BE2C (cell line): ENCODE data around the gene TFAM.
A peak's percentile ranks its signal among the peaks of the same experiment; 100 is the strongest.

Source experiments
- DNase-seq: peaks from one replicate; pipeline ENCODE4 v3.0.0-alpha.2; 2020
- H3K27me3 ChIP-seq: fragments of 250-450 bp; sonication (Bioruptor Pico); 2 replicates; pipeline ENCODE4 v1.5.1; 2020; ENCODE audit warnings: mild to moderate bottlenecking
- H3K36me3 ChIP-seq: fragments of 250-450 bp; sonication (Bioruptor Pico); 2 replicates; pipeline ENCODE4 v1.5.1; 2020; ENCODE audit warnings: mild to moderate bottlenecking
- H3K4me1 ChIP-seq: fragments of 250-450 bp; sonication (Bioruptor Pico); 2 replicates; pipeline ENCODE4 v1.5.1; 2020
- H3K4me3 ChIP-seq: 2 replicates; pipeline ENCODE4 v1.5.1; 2011; ENCODE audit warnings: low read depth, low read length
- H3K9me3 ChIP-seq: fragments of 250-450 bp; sonication (Bioruptor Pico); 2 replicates; pipeline ENCODE4 v1.5.1; 2020
- CTCF ChIP-seq: IDR thresholded peaks from 2 replicates; pipeline ENCODE4 v1.5.1; 2012; ENCODE audit warnings: mild to moderate bottlenecking, low read depth, low read length

TFAM gene

GRCh38 chr10:58382489-58382995 lies 2.7 kb upstream of the TFAM start:
- Histone ChIP-seq H3K36me3 (peaks cover 8% of the 10 kb centered on the region), H3K27me3 (no peaks in the 10 kb centered on the region), H3K4me3 (no peak overlapping the region)

GRCh38 chr10:58384095-58384494 lies 1.1 kb upstream of the TFAM start:
- no peak for DNase-seq

More at GRCh38 chr10:58382489-58382995, 2.7 kb upstream of the TFAM start:
- TF ChIP-seq CTCF, result no peak
- H3K9me3 ChIP-seq, result no peaks in the 10 kb centered on the region
- DNase-seq, result no peak
- no peaks in the 10 kb centered on the region for H3K4me1 ChIP-seq

GRCh38 chr10:58384544-58384998 lies 639 bp upstream of the TFAM start:
- Histone ChIP-seq H3K36me3 (peaks cover 25% of the 10 kb centered on the region), H3K9me3 (no peaks in the 10 kb centered on the region), H3K27me3 (no peaks in the 10 kb centered on the region), H3K4me1 (no peaks in the 10 kb centered on the region), H3K4me3 (peak overlapping the region; percentile 95)
- DNase-seq, result no peak
- TF ChIP-seq CTCF, result no peak

More at GRCh38 chr10:58384095-58384494, 1.1 kb upstream of the TFAM start:
- Histone ChIP-seq H3K27me3 (no peaks in the 10 kb centered on the region), H3K36me3 (peaks cover 21% of the 10 kb centered on the region), H3K4me1 (no peaks in the 10 kb centered on the region), H3K9me3 (no peaks in the 10 kb centered on the region), H3K4me3 (peak overlapping the region; percentile 95)
- no peak for TF ChIP-seq CTCF

GRCh38 chr10:58385784-58386112 lies 538 bp downstream of the TFAM start:
- Histone ChIP-seq H3K9me3 (no peaks in the 10 kb centered on the region), H3K36me3 (peaks cover 37% of the 10 kb centered on the region), H3K27me3 (no peaks in the 10 kb centered on the region), H3K4me1 (no peaks in the 10 kb centered on the region), H3K4me3 (peak overlapping the region; percentile 95)
- no peak for TF ChIP-seq CTCF
- DNase-seq, result peak; percentile 32

- no peaks in the 10 kb centered on the region for H3K9me3 ChIP-seq
- TF ChIP-seq CTCF, result no peak
- H3K36me3 ChIP-seq, result peaks cover 62% of the 10 kb centered on the region
- H3K4me1 ChIP-seq, result no peaks in the 10 kb centered on the region
- no peak for DNase-seq
- no peak overlapping the region for H3K4me3 ChIP-seq
- H3K27me3 ChIP-seq, result no peaks in the 10 kb centered on the region
These were observed 3.8 kb downstream of the TFAM start for GRCh38 chr10:58389024-58389423.

GRCh38 chr10:58393317-58393716 lies 8.1 kb downstream of the TFAM start:
- H3K36me3 ChIP-seq, result peaks cover 81% of the 10 kb centered on the region
- H3K4me1 ChIP-seq, result no peaks in the 10 kb centered on the region
- no peaks in the 10 kb centered on the region for H3K27me3 ChIP-seq
- no peaks in the 10 kb centered on the region for H3K9me3 ChIP-seq
- TF ChIP-seq CTCF, result no peak
- no peak for DNase-seq
- H3K4me3 ChIP-seq, result no peak overlapping the region
